PC-9 (cell line): ENCODE results near the gene CLDN14.

Experiments used
- EZH2 ChIP-seq: fragments of 200-600 bp; sonication (generic); IDR thresholded peaks from 2 replicates; pipeline ENCODE4 v1.8.0; 2017; ENCODE audit warnings: antibody characterized with exemption, low read depth
- TF ChIP-seq, protein P1 (sequence below): fragments of 200-600 bp; sonication (generic); conservative IDR thresholded peaks from 2 replicates; pipeline ENCODE4 v1.6.1; 2017; ENCODE audit warnings: mixed run types, antibody characterized with exemption, mild to moderate bottlenecking, moderate library complexity

DNA sequence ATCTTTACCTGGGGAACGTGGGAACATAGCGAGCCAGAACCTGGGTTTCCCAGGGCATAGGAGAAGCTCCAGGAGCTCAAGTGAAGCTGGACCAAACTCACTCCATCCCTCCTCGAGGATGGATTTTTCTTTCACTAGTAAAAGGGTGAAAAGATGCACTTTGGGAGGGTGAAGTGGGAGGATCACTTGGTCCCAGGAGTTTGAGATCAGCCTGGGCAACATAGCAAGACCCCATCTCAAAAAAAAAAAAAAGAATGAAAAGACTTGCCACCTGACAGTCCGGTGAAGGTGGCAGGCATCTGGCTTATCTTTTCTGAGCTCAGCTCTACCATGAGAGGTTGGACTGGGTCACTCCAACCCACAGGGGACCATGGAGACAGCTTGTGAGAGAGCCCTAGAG, 52.4 kb downstream of the CLDN14 start:
- TF ChIP-seq, protein P1, sequence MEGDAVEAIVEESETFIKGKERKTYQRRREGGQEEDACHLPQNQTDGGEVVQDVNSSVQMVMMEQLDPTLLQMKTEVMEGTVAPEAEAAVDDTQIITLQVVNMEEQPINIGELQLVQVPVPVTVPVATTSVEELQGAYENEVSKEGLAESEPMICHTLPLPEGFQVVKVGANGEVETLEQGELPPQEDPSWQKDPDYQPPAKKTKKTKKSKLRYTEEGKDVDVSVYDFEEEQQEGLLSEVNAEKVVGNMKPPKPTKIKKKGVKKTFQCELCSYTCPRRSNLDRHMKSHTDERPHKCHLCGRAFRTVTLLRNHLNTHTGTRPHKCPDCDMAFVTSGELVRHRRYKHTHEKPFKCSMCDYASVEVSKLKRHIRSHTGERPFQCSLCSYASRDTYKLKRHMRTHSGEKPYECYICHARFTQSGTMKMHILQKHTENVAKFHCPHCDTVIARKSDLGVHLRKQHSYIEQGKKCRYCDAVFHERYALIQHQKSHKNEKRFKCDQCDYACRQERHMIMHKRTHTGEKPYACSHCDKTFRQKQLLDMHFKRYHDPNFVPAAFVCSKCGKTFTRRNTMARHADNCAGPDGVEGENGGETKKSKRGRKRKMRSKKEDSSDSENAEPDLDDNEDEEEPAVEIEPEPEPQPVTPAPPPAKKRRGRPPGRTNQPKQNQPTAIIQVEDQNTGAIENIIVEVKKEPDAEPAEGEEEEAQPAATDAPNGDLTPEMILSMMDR = no peak
- no peak for TF ChIP-seq EZH2
